Measurements from ENCODE around the gene MYH13.

MYH13 gene

GRCh38 chr17:10251212-10251948, 121.4 kb downstream of the MYH13 start:
- no peak for DNase-seq (ENCODE audit: low read depth, low spot score)

Data from astrocyte of the hippocampus (primary cell).